ENCODE data around the gene UBE2D1.

The UBE2D1 gene

DNA sequence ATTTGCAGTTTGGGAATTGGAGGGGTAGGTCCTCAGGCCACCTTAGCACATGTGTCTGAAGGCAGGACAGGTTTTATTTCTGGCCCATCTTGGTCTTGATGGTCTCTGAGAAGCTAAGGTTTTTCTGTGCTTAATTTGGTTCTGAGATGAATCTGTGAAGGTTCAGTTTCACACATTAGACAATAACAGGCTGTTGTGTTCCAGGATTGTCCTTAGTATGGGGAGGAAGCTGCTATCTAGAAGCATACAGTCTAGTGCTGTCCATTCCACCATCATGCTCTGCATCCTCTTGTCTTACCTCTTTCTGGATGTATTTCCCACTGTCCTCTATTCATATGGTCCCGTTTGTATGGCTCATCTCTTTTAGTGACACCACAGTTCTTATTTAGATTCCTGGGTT, 7.1 kb downstream of the UBE2D1 start:
- DNase-seq: no peak

DNA sequence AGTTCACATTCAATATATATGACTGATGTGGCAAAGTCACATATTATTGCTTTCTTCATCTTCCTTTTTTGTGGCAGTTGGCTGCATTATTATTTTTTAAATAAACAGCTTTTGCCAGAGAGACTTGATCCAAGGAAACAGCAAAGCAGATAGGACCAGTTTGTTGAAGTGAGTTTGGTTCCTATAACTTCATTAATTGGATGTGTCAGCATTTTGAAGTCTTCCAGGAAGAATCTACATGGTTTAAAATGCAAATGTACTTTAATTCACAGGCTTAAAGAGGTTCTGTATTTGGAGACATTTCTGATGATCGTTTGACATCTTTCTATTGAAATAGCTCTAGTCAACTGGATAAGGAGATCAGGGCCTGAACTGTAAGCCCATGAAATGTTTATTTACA, 13.2 kb downstream of the UBE2D1 start:
- DNase-seq: no peak

DNA sequence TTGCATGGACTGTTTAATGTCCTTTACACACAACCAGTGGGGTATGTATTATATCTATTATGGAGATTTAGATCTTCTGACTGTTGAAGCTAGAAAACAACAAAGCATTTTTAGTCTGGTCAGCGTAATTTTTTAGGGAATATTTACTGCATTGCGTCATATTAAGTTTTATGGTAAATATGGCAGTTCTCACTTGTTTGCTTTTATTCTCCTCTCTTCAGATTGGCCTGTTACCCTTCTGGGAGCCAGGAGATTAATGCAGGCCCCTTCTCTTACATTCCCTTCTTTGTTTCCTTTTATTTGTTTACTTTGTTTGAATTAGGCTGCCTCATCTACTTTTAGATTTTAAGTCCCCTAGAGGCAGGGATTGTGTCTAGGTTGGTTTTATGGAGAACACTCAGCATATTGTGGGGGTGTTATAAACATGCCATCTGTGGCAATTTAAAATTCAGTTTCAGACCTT, 13.8 kb downstream of the UBE2D1 start:
- no peak for DNase-seq

DNA sequence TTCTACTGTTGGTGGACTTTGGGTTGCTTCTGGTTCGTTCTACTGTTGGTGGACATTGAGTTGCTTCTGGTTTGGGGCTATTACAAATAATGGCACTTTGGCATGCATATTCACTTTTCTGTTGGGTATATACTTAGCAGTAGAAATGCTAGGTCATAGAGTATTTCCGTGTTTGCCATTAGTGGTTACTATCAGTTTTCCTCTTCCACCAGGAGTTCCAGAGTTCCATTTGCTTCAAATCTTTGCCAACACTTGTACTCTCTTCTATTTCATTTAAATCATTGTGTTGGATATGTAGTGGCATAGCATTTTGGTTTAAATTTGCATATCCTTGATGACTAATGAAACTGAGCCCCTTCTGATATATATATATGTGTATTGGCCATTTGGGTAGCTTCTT, 15.2 kb downstream of the UBE2D1 start:
- no peak for DNase-seq

DNA sequence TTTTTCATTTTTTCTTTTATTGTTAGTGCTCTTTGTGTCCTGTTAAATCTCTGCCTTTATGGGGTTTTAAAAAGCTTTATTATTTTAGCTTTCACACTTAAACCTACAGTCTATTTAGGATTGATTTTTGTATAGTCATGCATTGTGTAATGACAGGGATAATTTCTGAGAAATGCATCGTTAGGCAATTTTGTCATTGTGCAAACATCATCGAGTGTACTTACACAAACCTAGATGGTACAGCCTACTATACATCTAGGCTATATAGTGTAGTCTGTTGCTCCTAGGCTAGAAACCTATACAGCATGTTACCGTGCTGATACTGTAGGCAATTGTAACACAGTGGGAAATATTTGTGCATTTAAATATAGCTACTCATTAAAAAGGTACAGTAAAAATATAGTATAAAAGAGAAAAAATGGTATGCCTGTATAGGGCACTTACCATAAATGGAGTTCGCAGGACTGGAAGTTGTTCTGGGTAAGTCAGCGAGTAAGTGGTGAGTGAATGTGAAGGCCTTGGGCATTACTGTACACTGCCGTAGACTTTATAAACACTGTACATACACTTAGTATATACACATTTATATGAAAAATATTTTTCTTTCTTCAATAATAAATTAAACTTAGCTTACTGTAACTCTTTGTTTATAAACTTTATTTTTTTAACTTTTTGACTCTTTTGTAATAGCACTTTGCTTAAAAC, 16.0 kb downstream of the UBE2D1 start:
- no peak for DNase-seq

DNA sequence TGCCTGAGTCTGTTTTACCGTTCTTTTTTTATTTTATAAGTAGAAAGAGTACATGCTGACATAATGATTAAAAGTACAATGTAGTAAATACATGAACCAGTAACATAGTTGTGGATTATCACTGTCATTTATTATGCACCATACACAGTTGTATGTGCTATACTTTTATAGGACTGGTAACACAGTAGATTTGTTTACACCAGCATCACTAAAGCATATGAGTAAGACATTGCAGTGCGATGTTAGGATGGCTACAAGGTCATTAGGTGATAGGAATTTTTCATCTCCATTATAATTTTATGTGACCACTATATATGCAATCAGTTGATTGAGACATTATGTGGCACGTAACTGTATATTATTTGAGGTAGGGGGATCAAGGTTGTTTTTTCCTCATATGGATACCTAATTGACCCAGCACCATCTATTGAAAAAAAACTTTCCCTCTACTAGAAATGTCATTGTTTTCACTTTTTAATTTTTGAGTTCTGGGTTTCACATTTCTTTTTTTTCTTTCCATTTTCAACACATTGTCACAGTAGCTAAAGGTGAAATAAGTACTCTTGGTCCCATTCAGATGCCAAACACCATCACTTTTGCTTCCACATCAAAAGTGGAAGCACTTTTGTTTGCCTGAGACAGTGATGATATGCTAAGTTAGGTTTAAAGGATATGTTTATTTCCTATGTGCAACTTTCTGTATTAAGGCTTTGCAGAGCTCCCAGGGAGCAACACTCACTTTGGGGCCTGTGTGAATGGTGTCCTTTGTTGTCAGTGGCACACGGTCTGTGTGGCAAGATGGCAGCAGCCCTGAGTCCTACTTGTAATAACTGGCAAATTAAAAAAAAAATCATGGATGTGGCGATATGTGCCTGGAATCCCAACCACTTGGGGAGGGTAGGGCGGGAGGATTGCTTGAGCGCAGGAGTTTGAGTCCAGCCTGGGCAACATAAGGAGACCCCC, 17.1 kb downstream of the UBE2D1 start:
- no peak for DNase-seq

- no peak for DNase-seq
These were observed 18.3 kb downstream of the UBE2D1 start for GRCh38 chr10:58352956-58353610.

DNA sequence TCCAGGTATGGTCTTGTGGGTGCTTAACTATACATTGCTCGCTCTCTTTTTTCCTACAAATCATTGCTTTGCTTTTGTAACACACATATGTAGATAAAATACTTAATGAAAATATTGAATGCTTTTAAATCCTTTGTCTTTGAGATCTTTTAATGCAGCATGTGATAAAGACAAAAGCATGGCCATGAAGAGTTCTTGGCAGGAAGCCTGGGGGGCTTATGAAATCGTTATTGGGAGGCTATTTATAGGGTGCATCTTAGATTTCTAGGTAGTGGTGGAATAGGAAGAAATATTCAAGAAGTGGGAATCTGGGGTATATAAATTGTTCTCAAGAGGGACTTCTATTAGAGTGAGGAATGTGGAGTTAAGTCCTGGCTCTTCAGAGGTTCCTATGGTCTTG, 21.9 kb downstream of the UBE2D1 start:
- no peak for DNase-seq

GRCh38 chr10:58358314-58358933, 23.6 kb downstream of the UBE2D1 start:
- no peak for DNase-seq

GRCh38 chr10:58358947-58359346, 24.1 kb downstream of the UBE2D1 start:
- no peak for DNase-seq

DNA sequence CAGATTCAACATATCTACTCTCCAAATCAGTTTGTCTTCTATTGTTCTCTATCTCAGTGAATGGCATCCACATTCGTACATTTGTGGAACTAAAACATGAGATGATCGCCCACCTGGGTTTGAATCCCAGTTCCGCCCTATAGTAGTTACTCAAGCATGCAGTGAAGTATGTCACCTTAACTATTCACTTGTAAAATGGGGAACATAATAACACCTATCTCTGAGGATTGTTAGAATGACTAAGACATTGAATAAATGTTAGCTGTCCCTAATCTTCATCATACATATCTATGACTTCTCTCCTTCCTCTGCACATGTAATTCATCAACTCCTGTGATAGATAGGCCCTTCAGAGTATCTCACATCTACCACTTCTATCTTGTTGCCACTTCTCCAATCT, 24.7 kb downstream of the UBE2D1 start:
- DNase-seq: no peak

DNA sequence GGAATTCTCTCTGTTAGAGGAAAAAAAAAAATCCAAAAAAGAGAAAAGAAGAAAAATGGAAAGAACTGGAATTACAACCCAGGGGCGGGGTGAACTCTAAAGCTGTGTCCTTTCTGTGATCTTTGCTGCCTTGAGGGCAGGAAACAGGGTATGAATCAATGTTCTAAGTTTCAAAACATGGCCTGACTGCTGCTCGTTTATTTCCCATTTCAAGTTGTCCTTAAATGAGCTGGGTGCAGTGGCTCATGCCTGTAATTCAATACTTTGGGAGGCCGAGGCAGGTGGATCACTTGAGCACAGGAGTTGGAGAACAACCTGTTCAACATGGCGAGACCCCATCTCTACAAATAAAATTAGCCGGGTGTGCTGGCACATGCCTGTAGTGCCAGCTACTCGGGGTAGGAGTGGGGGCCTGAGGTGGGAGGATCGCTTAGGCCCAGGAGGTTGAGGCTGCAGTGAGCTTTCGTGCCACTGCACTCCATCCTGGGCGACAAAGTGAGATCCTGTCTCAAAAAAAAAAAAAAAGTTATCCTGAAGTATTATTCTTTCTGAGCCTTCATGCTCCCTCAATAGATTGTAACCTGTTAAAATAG, 25.7 kb downstream of the UBE2D1 start:
- DNase-seq: no peak

GRCh38 chr10:58361353-58361752, 26.5 kb downstream of the UBE2D1 start:
- no peak for DNase-seq

GRCh38 chr10:58362027-58362789, 27.4 kb downstream of the UBE2D1 start:
- DNase-seq: no peak

GRCh38 chr10:58367069-58367468, 32.3 kb downstream of the UBE2D1 start:
- no peak for DNase-seq

- no peak for DNase-seq
These were observed 36.7 kb downstream of the UBE2D1 start for GRCh38 chr10:58371473-58371872.

- no peak for DNase-seq
These were observed 38.0 kb downstream of the UBE2D1 start for GRCh38 chr10:58372607-58373441.

DNA sequence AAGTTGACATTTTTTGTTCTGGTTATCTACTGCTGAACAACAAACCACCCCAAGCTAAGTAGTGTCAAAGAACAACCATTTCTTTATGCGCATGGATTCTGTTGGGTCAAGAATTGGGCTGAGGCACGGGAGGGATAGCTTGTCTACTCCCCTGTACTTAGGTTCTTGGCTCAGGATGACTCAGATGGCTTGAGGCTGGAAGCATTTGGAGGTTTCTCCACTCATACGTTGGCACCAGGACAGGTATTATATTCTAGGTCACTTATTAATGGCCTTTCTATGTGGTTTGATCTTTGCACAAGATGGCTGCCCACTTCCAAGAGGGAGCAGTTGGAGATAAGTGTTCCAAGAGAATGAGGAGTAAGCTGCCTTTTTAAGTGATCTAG, 38.6 kb downstream of the UBE2D1 start:
- DNase-seq: no peak

GRCh38 chr10:58382489-58382995, 47.7 kb downstream of the UBE2D1 start:
- DNase-seq: no peak

DNA sequence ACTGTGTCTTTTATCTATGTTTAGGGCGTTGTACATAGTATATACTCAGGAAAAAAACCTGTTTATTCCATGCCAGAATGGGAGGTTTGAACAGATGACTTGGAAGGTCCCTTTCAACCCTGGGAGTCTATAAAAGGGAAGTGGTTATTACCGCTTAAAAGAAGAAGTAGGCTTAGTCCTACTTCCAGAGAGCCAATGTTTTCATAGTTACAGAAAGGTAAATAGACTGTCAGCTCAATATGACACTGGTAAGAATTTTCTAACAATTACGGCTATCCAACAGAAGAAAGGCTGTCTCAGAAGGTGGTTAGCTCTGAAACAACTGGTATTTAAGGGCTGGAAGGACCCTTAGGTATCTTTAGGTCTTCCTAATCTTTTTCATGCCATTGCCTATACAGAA, 49.3 kb downstream of the UBE2D1 start:
- DNase-seq: no peak

- no peak for DNase-seq
These were observed 49.8 kb downstream of the UBE2D1 start for GRCh38 chr10:58384544-58384998.
